ENCODE data around the gene GALNT10.

The GALNT10 gene

GRCh38 chr5:154329519-154330040 lies 139.0 kb downstream of the GALNT10 start:
- no peak for DNase-seq

GRCh38 chr5:154330097-154330667 lies 139.6 kb downstream of the GALNT10 start:
- no peak for DNase-seq

GRCh38 chr5:154331232-154331631 lies 140.7 kb downstream of the GALNT10 start:
- no peak for DNase-seq

GRCh38 chr5:154331924-154332323 lies 141.4 kb downstream of the GALNT10 start:
- DNase-seq: no peak

- no peak for DNase-seq
Observed at GRCh38 chr5:154332451-154332850, 141.9 kb downstream of the GALNT10 start.

- DNase-seq: no peak
Observed at GRCh38 chr5:154333016-154333415, 142.5 kb downstream of the GALNT10 start.

GRCh38 chr5:154334406-154335064 lies 144.0 kb downstream of the GALNT10 start:
- DNase-seq: no peak

- no peak for DNase-seq
Observed at GRCh38 chr5:154335065-154335448, 144.5 kb downstream of the GALNT10 start.

GRCh38 chr5:154341620-154342019 lies 151.1 kb downstream of the GALNT10 start:
- no peak for DNase-seq

- DNase-seq: no peak
Observed at GRCh38 chr5:154342211-154342610, 151.7 kb downstream of the GALNT10 start.

GRCh38 chr5:154342963-154343362 lies 152.4 kb downstream of the GALNT10 start:
- no peak for DNase-seq

GRCh38 chr5:154344461-154344860 lies 153.9 kb downstream of the GALNT10 start:
- DNase-seq: no peak

- DNase-seq: no peak
Observed at GRCh38 chr5:154345255-154345952, 154.9 kb downstream of the GALNT10 start.

- DNase-seq: no peak
Observed at GRCh38 chr5:154346427-154346826, 155.9 kb downstream of the GALNT10 start.

GRCh38 chr5:154349626-154350264 lies 159.2 kb downstream of the GALNT10 start:
- no peak for DNase-seq

- DNase-seq: no peak
Observed at GRCh38 chr5:154351141-154351540, 160.6 kb downstream of the GALNT10 start.

- no peak for DNase-seq
Observed at GRCh38 chr5:154351566-154351965, 161.0 kb downstream of the GALNT10 start.

GRCh38 chr5:154352960-154353548 lies 162.5 kb downstream of the GALNT10 start:
- DNase-seq: no peak

GRCh38 chr5:154355129-154355611 lies 164.6 kb downstream of the GALNT10 start:
- no peak for DNase-seq

- no peak for DNase-seq
Observed at GRCh38 chr5:154356020-154356655, 165.6 kb downstream of the GALNT10 start.

- no peak for DNase-seq
Observed at GRCh38 chr5:154356958-154357357, 166.4 kb downstream of the GALNT10 start.

- no peak for DNase-seq
Observed at GRCh38 chr5:154358516-154359220, 168.1 kb downstream of the GALNT10 start.

Data from right hindlimb (tissue), 1 donor.